HEK293 (cell line): ENCODE data around the gene USP3.

Source experiments
- CTCF ChIA-PET: fragments of 350-600 bp; formaldehyde crosslinking; extraction: SDS; loops from one replicate; lab custom pipeline; 2021; ENCODE audit warnings: antibody characterized with exemption; lab: Yijun Ruan, JAX
- POLR2A ChIA-PET: fragments of 300-600 bp; formaldehyde crosslinking; extraction: SDS; loops from one replicate; lab custom pipeline; 2020; ENCODE audit warnings: antibody characterized with exemption, inconsistent platforms; lab: Yijun Ruan, JAX
- H3K27ac ChIP-seq: fragments of 200-500 bp; sonication (Bioruptor generic); 2 replicates; pipeline ENCODE4 v1.5.1; 2014; ENCODE audit warnings: low read depth, low read length, control low read depth, inconsistent platforms; ENCODE audit errors: extremely low read depth
- H3K36me3 ChIP-seq, 2 experiments: fragments of 200-500 bp in 1 of 2; sonication (Bioruptor generic) in 1 of 2; 1 replicate in 1 of 2; 2 replicates in 1 of 2; pipeline ENCODE4 v1.5.1; 2014 to 2017; ENCODE audit warnings: inconsistent platforms in 2 of 2, low read length in 2 of 2; ENCODE audit not compliant: control insufficient read depth in 2 of 2, insufficient read depth in 1 of 2
- H3K4me1 ChIP-seq: fragments of 200-500 bp; sonication (Bioruptor generic); 2 replicates; pipeline ENCODE4 v1.5.1; 2014; ENCODE audit warnings: mild to moderate bottlenecking, low read length, inconsistent platforms; ENCODE audit not compliant: control insufficient read depth, insufficient read depth
- H3K4me3 ChIP-seq: 2 replicates; pipeline ENCODE4 v1.5.1; 2011; ENCODE audit warnings: low read depth, mild to moderate bottlenecking, control low read depth, low read length, moderate library complexity
- H3K9me3 ChIP-seq: fragments of 200-500 bp; sonication (Bioruptor generic); 2 replicates; pipeline ENCODE4 v1.5.1; 2014; ENCODE audit warnings: low read depth, low read length, inconsistent platforms; ENCODE audit not compliant: control insufficient read depth, insufficient read depth
- HOXD13 ChIP-seq: sonication (generic); formaldehyde crosslinking; IDR thresholded peaks from 2 replicates; pipeline ENCODE4 v1.8.0; 2022; ENCODE audit warnings: missing genetic modification reagents, borderline replicate concordance
- KLF1 ChIP-seq: fragments of 450-650 bp; formaldehyde crosslinking; IDR thresholded peaks from 2 replicates; pipeline ENCODE4 v1.5.1; 2016; ENCODE audit warnings: missing biosample characterization, missing genetic modification characterization
- KLF10 ChIP-seq: fragments of 450-650 bp; IDR thresholded peaks from 2 replicates; pipeline ENCODE4 v1.5.1; 2018; ENCODE audit warnings: missing biosample characterization, mild to moderate bottlenecking, missing genetic modification characterization
- KLF8 ChIP-seq: fragments of 450-650 bp; formaldehyde crosslinking; IDR thresholded peaks from 2 replicates; pipeline ENCODE4 v1.5.1; 2016; ENCODE audit warnings: missing biosample characterization, missing genetic modification characterization
- OSR2 ChIP-seq: fragments of 450-650 bp; formaldehyde crosslinking; IDR thresholded peaks from 2 replicates; pipeline ENCODE4 v1.5.1; 2016; ENCODE audit warnings: missing biosample characterization, missing genetic modification characterization
- PRDM10 ChIP-seq: fragments of 450-650 bp; formaldehyde crosslinking; IDR thresholded peaks from 2 replicates; pipeline ENCODE4 v1.5.1; 2016; ENCODE audit warnings: missing biosample characterization, missing genetic modification characterization
- RBAK ChIP-seq: fragments of 450-650 bp; formaldehyde crosslinking; IDR thresholded peaks from 2 replicates; pipeline ENCODE4 v1.5.1; 2016; ENCODE audit warnings: missing biosample characterization, missing genetic modification characterization
- TRIM28 ChIP-seq: IDR thresholded peaks from 2 replicates; pipeline ENCODE4 v1.6.1; 2011; ENCODE audit warnings: low read length, control low read depth, borderline replicate concordance
- WT1 ChIP-seq: fragments of 450-650 bp; formaldehyde crosslinking; IDR thresholded peaks from 2 replicates; pipeline ENCODE4 v1.5.1; 2016; ENCODE audit warnings: missing biosample characterization, missing genetic modification characterization
- YY2 ChIP-seq: fragments of 450-650 bp; formaldehyde crosslinking; IDR thresholded peaks from 2 replicates; pipeline ENCODE4 v1.5.1; 2016; ENCODE audit warnings: missing biosample characterization, missing genetic modification characterization
- ZBTB21 ChIP-seq: fragments of 450-650 bp; formaldehyde crosslinking; IDR thresholded peaks from 2 replicates; pipeline ENCODE4 v1.5.1; 2017; ENCODE audit warnings: missing biosample characterization, missing genetic modification characterization
- ZEB2 ChIP-seq: fragments of 450-650 bp; formaldehyde crosslinking; IDR thresholded peaks from 2 replicates; pipeline ENCODE4 v1.5.1; 2016; ENCODE audit warnings: missing biosample characterization, missing genetic modification characterization
- ZFP69B ChIP-seq: fragments of 450-650 bp; formaldehyde crosslinking; IDR thresholded peaks from 2 replicates; pipeline ENCODE4 v1.5.1; 2016; ENCODE audit warnings: missing biosample characterization, missing genetic modification characterization
- ZNF2 ChIP-seq: fragments of 450-650 bp; formaldehyde crosslinking; IDR thresholded peaks from 2 replicates; pipeline ENCODE4 v1.5.1; 2016; ENCODE audit warnings: missing biosample characterization, missing genetic modification characterization
- ZNF335 ChIP-seq: fragments of 450-650 bp; formaldehyde crosslinking; conservative IDR thresholded peaks from 2 replicates; pipeline ENCODE4 v1.5.1; 2016; ENCODE audit warnings: missing biosample characterization, missing genetic modification characterization
- ZNF341 ChIP-seq: fragments of 450-650 bp; formaldehyde crosslinking; IDR thresholded peaks from 2 replicates; pipeline ENCODE4; 2016; ENCODE audit warnings: low read depth, missing biosample characterization, missing genetic modification characterization
- ZNF350 ChIP-seq: fragments of 450-650 bp; formaldehyde crosslinking; IDR thresholded peaks from 2 replicates; pipeline ENCODE4 v1.5.0; 2017; ENCODE audit warnings: missing biosample characterization, mild to moderate bottlenecking, missing genetic modification characterization
- ZNF366 ChIP-seq: fragments of 450-650 bp; formaldehyde crosslinking; conservative IDR thresholded peaks from 2 replicates; pipeline ENCODE4 v1.5.1; 2016; ENCODE audit warnings: missing biosample characterization, missing genetic modification characterization
- ZNF561 ChIP-seq: fragments of 450-650 bp; IDR thresholded peaks from 2 replicates; pipeline ENCODE4 v1.5.1; 2018; ENCODE audit warnings: missing biosample characterization, missing genetic modification characterization, borderline replicate concordance
- ZNF600 ChIP-seq: fragments of 450-650 bp; formaldehyde crosslinking; IDR thresholded peaks from 2 replicates; pipeline ENCODE4 v1.5.1; 2016; ENCODE audit warnings: missing biosample characterization, missing genetic modification characterization
- ZNF629 ChIP-seq: fragments of 450-650 bp; formaldehyde crosslinking; IDR thresholded peaks from 2 replicates; pipeline ENCODE4 v1.5.1; 2017; ENCODE audit warnings: missing biosample characterization, missing genetic modification characterization
- ZNF639 ChIP-seq: fragments of 450-650 bp; formaldehyde crosslinking; IDR thresholded peaks from 2 replicates; pipeline ENCODE4 v1.5.1; 2016; ENCODE audit warnings: missing biosample characterization, missing genetic modification characterization
- ZNF654 ChIP-seq: fragments of 450-650 bp; formaldehyde crosslinking; IDR thresholded peaks from 2 replicates; pipeline ENCODE4 v1.5.1; 2016; ENCODE audit warnings: low read depth, missing biosample characterization, missing genetic modification characterization
- ZNF660 ChIP-seq: fragments of 450-650 bp; IDR thresholded peaks from 2 replicates; pipeline ENCODE4 v1.5.1; 2018; ENCODE audit warnings: missing biosample characterization, mild to moderate bottlenecking, missing genetic modification characterization
- ZNF747 ChIP-seq: fragments of 450-650 bp; formaldehyde crosslinking; IDR thresholded peaks from 2 replicates; pipeline ENCODE4 v1.5.1; 2016; ENCODE audit warnings: missing biosample characterization, missing genetic modification characterization
- ZNF791 ChIP-seq: fragments of 450-650 bp; formaldehyde crosslinking; IDR thresholded peaks from 2 replicates; pipeline ENCODE4 v1.5.1; 2016; ENCODE audit warnings: missing biosample characterization, missing genetic modification characterization
- ZNF843 ChIP-seq: fragments of 450-650 bp; formaldehyde crosslinking; IDR thresholded peaks from 2 replicates; pipeline ENCODE4 v1.5.1; 2016; ENCODE audit warnings: missing biosample characterization, missing genetic modification characterization
- TF ChIP-seq, protein P1 (sequence below): fragments of 450-650 bp; formaldehyde crosslinking; IDR thresholded peaks from 2 replicates; pipeline ENCODE4 v1.5.1; 2016; ENCODE audit warnings: missing biosample characterization, missing genetic modification characterization
- TF ChIP-seq, protein P2 (sequence below): fragments of 450-650 bp; formaldehyde crosslinking; IDR thresholded peaks from 2 replicates; pipeline ENCODE4 v1.5.1; 2017; ENCODE audit warnings: missing biosample characterization, missing genetic modification characterization
- TF ChIP-seq, protein P3 (sequence below): fragments of 450-650 bp; formaldehyde crosslinking; IDR thresholded peaks from 2 replicates; pipeline ENCODE4 v1.5.1; 2017; ENCODE audit warnings: missing biosample characterization, missing genetic modification characterization

The USP3 gene

GRCh38 chr15:63610209-63610841 lies 105.9 kb downstream of the USP3 start:
- H3K27ac ChIP-seq = peak overlapping the region; percentile 43; the same call in 1 of the 2 replicates
- POLR2A ChIA-PET = interaction anchor here (0.7 kb wide), 1 partner anchor 25 kb away, joined by 3 read pairs; no protein-coding TSS in a partner anchor
- peaks cover 0 to 42% of the 10 kb centered on the region in 2 experiments; a peak in 2 of 3 replicates for H3K36me3 ChIP-seq
- CTCF ChIA-PET = interaction anchor here (0.5 to 3.2 kb wide), 29 partner anchors 11 to 828 kb away, joined by 3 to 12 read pairs (median 3); no protein-coding TSS in a partner anchor
- H3K9me3 ChIP-seq = no peaks in the 10 kb centered on the region
- H3K4me1 ChIP-seq = peaks cover 4% of the 10 kb centered on the region; the same call in 1 of the 2 replicates
- no peak overlapping the region for H3K4me3 ChIP-seq
- peak; percentile 34; the same call in 1 of the 2 replicates for TF ChIP-seq WT1 (tag by site-specific recombination)
- TF ChIP-seq ZNF629 (tag by site-specific recombination) = peak; percentile 62
- TF ChIP-seq, protein P1, sequence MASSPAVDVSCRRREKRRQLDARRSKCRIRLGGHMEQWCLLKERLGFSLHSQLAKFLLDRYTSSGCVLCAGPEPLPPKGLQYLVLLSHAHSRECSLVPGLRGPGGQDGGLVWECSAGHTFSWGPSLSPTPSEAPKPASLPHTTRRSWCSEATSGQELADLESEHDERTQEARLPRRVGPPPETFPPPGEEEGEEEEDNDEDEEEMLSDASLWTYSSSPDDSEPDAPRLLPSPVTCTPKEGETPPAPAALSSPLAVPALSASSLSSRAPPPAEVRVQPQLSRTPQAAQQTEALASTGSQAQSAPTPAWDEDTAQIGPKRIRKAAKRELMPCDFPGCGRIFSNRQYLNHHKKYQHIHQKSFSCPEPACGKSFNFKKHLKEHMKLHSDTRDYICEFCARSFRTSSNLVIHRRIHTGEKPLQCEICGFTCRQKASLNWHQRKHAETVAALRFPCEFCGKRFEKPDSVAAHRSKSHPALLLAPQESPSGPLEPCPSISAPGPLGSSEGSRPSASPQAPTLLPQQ (tag by site-specific recombination) = 0 out of 2 replicates have a peak, but pooled peaks have one; percentile 47
- TF ChIP-seq KLF10 (tag by site-specific recombination) = no peak
- no peak for TF ChIP-seq KLF8 (tag by site-specific recombination)
- no peak for TF ChIP-seq ZNF791 (tag by site-specific recombination)
- no peak for TF ChIP-seq ZBTB21 (tag by site-specific recombination)
- peak; percentile 37; the same call in 1 of the 2 replicates for TF ChIP-seq ZFP69B
- TF ChIP-seq TRIM28 = peak; percentile 65; the same call in 1 of the 2 replicates
- TF ChIP-seq ZNF335 (tag by site-specific recombination) = no peak
- no peak for TF ChIP-seq ZNF350 (tag by site-specific recombination)
- peak; percentile 83 for TF ChIP-seq ZNF660 (tag by site-specific recombination)
- TF ChIP-seq ZEB2 (tag by site-specific recombination) = peak; percentile 73
- TF ChIP-seq ZNF747 = no peak
- TF ChIP-seq ZNF843 (tag by site-specific recombination) = no peak
- TF ChIP-seq, protein P2, sequence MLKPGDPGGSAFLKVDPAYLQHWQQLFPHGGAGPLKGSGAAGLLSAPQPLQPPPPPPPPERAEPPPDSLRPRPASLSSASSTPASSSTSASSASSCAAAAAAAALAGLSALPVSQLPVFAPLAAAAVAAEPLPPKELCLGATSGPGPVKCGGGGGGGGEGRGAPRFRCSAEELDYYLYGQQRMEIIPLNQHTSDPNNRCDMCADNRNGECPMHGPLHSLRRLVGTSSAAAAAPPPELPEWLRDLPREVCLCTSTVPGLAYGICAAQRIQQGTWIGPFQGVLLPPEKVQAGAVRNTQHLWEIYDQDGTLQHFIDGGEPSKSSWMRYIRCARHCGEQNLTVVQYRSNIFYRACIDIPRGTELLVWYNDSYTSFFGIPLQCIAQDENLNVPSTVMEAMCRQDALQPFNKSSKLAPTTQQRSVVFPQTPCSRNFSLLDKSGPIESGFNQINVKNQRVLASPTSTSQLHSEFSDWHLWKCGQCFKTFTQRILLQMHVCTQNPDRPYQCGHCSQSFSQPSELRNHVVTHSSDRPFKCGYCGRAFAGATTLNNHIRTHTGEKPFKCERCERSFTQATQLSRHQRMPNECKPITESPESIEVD = peak; percentile 75
- no peak for TF ChIP-seq ZNF639 (tag by site-specific recombination)
- no peak for TF ChIP-seq YY2 (tag by site-specific recombination)
- TF ChIP-seq KLF1 (tag by site-specific recombination) = no peak
- 0 out of 2 replicates have a peak, but pooled peaks have one; percentile 17 for TF ChIP-seq ZNF366
- TF ChIP-seq ZNF600 (tag by site-specific recombination) = peak; percentile 50; the same call in 1 of the 2 replicates
- peak; percentile 78 for TF ChIP-seq ZNF341 (tag by site-specific recombination)
- peak; percentile 99 for TF ChIP-seq OSR2
- TF ChIP-seq, protein P3, sequence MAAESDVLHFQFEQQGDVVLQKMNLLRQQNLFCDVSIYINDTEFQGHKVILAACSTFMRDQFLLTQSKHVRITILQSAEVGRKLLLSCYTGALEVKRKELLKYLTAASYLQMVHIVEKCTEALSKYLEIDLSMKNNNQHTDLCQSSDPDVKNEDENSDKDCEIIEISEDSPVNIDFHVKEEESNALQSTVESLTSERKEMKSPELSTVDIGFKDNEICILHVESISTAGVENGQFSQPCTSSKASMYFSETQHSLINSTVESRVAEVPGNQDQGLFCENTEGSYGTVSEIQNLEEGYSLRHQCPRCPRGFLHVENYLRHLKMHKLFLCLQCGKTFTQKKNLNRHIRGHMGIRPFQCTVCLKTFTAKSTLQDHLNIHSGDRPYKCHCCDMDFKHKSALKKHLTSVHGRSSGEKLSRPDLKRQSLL (tag by site-specific recombination) = 0 out of 2 replicates have a peak, but pooled peaks have one; percentile 51
- TF ChIP-seq HOXD13 = no peak
- TF ChIP-seq ZNF561 (tag by site-specific recombination) = 0 out of 2 replicates have a peak, but pooled peaks have one; percentile 55
- peak; percentile 100 for TF ChIP-seq ZNF2 (tag by site-specific recombination)
- TF ChIP-seq PRDM10 (tag by site-specific recombination) = peak; percentile 33; the same call in 1 of the 2 replicates
- peak; percentile 91 for TF ChIP-seq ZNF654
- no peak for TF ChIP-seq RBAK (tag by site-specific recombination)
